Retinal pigment epithelial cell (primary cell): ENCODE measurements around the gene DIS3L2.

ENCODE experiments used
- DNase-seq: peaks from one replicate; pipeline ENCODE4 v3.0.0-alpha.2; 2010; ENCODE audit warnings: low read depth
- H3K4me3 ChIP-seq: 2 replicates; pipeline ENCODE4 v1.5.1; 2011; ENCODE audit warnings: mild to moderate bottlenecking, low read length, control low read depth, moderate library complexity
- CTCF ChIP-seq: conservative IDR thresholded peaks from 2 replicates; pipeline ENCODE4 v1.5.1; 2011; ENCODE audit warnings: low read depth, low read length, control low read depth, inconsistent platforms

Gene DIS3L2

GRCh38 chr2:231977430-231977829, 15.9 kb downstream of the DIS3L2 start:
- DNase-seq = no peak
- H3K4me3 ChIP-seq = no peak overlapping the region
- TF ChIP-seq CTCF = no peak

GRCh38 chr2:231984992-231985391, 23.5 kb downstream of the DIS3L2 start:
- TF ChIP-seq CTCF = no peak
- DNase-seq = no peak
- no peak overlapping the region for H3K4me3 ChIP-seq

GRCh38 chr2:231985823-231986261, 24.3 kb downstream of the DIS3L2 start:
- no peak overlapping the region for H3K4me3 ChIP-seq
- no peak for DNase-seq
- TF ChIP-seq CTCF = no peak

GRCh38 chr2:231987124-231987727, 25.7 kb downstream of the DIS3L2 start:
- no peak overlapping the region for H3K4me3 ChIP-seq
- peak; percentile 97 for DNase-seq
- no peak for TF ChIP-seq CTCF

GRCh38 chr2:231988179-231988866, 26.8 kb downstream of the DIS3L2 start:
- no peak overlapping the region for H3K4me3 ChIP-seq
- no peak for TF ChIP-seq CTCF
- no peak for DNase-seq

GRCh38 chr2:231991664-231992063, 30.2 kb downstream of the DIS3L2 start:
- no peak overlapping the region for H3K4me3 ChIP-seq
- no peak for DNase-seq

More at GRCh38 chr2:231991664-231992063, 30.2 kb downstream of the DIS3L2 start:
- TF ChIP-seq CTCF = no peak
